NCI-H510A treated with DMSO at 0.1 percent for 48 hours (cell line): ENCODE data around the gene ISG20L2.

Source experiments
- DNase-seq: peaks from one replicate; lab custom pipeline; 2025; lab: John Stamatoyannopoulos, UW

The ISG20L2 gene

GRCh38 chr1:156752843-156753482, 24.4 kb upstream of the ISG20L2 start:
- no peak for DNase-seq

- peak; percentile 75 for DNase-seq
These were observed 23.4 kb upstream of the ISG20L2 start for GRCh38 chr1:156751757-156752481.

GRCh38 chr1:156751451-156751756, 22.8 kb upstream of the ISG20L2 start, which contains the start of gene HDGF:
Gene HDGF (minus strand): TSS chr1:156751675. CDS start chr1:156751429, 246 bp downstream.
- no peak for DNase-seq

- peak; percentile 31 for DNase-seq
These were observed 22.3 kb upstream of the ISG20L2 start for GRCh38 chr1:156750711-156751450.

GRCh38 chr1:156750191-156750672, 21.7 kb upstream of the ISG20L2 start:
- peak; percentile 47 for DNase-seq

DNA sequence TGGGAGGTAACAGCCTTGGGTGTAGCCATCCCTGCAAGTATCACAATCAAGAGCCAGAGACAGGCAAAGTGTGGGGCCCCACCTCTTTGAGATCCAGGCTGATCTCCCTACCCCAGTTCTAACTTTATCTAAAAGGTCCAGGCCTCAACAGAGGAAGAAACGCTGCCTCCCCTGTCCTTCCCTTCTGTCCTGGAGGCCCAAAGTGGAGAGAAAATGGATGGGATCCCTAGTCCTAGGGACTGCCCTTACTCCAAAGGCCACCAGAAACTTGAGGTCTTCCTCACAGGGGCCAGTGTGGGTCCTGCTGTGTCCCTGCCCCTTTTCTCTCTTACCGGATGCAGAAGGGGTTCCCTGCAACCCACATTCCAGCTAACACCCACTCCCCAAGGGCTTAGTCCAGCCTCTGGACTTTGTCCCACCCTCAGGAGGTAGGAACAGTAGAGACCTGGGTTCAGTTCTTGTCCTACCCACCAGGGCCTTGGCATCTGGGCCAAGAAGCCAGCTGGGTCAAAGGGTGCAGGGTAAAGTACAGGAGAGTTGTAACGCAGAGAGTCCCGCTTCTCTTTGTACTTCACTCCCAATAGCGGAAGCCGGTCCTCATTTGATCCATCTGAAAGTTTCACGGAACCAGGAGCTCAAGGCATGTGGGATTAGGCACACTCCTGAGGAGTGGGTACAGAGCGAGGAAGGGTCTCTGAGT, 21.0 kb upstream of the ISG20L2 start:
- no peak for DNase-seq

DNA sequence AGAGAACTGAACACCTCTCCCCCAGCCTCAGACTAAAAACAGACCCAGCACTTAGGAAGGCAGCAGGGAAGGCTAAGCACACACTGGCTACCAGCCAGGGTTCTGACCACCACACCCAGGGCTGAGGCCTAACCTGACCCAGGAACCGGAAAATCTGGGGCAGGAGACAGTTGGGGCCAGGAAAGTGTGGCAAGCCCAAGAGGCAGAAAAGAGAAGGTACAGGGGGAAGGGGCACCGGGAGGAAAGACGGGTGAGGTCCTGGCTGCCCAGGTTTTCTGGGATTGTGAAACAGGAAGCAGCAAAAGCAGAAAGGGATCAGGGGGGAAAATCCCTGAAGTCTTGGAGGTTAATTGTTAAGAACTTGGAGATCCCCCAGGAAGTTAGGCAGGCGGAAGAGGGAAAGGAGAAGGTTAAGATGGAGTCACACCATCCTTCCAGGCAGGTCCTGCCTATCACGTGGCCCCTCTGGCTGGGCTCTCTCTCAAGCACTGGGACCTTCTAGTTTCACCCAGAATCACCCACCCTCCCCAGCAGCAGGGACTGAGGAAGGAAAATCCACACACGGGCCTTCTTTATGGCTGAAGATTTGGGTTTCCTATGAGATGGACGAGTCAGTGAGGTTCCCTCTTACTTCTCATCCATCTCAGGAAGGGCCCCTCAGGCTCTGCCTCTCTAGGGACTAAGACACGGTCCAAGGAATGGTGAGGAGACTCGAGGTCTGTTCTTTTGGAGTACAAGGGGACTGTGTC, 20.3 kb upstream of the ISG20L2 start:
- no peak for DNase-seq

DNA sequence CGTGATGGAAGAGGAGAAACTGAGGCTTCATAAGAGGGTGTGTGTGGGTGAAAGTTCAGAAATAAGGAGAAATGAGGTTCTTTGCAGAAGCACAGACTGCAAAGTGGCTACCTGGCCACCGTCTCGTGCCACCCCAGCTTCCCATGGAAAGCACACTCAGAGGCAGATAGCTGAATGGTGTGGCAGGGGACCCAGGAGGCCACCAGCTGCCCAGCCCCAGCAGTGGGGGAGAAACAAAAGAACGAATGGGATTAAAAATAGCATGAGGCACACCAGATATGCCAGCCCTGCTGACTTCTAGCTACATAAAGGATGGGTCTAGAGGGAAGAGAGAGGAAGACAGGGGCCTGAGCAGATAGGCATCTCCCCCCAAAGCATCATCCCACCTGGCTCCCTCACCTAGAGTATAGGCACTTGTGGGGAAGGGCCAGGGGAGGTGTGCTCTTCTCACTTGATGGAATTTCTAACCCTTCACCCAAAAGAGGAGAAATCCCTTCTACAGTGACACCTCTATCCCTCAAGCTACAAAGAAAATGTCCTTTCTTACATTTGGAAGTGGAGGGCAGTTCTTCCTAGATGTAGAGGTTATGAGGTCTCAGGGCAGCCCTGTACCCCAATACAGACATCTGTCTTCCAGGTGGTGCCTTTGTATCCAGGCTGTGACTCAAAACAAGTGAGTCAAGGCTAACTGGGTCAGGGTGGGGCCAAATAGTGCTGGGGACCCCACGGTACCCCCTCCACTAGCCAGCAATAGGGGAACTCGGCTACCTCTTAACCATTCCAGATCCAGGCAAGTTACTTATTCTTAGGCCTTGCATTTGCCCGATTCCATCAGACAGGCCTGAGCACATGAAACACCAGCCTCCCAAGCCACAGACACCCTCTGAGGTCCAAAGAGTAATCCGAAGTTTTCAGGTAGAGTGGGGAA, 19.4 kb upstream of the ISG20L2 start:
- DNase-seq: no peak

DNA sequence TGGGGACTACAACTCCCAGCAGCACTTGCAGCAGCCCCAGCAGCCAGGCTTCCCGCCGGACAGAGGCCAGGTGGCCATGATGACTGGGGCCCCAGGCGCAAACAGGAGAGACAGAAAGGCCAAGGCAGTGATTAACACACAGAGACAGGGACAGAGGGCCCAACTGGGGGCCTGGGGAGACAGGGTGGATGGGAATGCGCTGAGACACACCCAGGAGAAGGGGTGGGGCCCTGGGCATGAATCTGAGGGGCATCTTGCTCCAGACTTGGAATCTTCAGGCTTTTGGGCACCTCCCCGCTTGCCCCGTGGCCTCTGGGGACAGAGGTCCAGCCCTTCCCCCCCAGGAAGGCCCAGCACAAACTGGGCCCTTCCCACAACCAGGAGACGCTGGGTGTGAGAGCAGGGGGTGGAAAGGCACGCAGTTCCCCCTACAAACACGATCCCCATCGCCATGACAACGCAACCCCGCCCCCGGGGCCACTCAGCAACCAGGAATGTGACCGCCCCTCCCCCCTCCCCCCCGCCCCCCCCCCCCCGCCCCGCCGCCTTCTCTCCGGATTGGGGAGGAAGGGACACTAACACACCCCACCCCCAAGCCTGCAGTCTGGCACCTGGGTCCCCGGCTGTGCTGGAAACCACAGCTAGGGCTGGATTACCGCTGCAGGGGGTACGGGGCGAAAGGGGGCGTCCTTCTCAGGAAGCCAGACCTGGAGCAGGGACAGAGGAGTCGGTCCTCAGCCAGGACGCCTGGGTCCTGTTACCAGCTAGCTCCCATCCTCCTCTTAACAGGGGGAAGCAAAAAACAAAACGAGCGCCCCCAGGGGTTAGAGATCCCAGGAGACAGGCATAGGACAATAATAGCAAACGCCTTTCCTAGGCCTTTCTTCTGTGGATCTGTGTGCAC, 18.4 kb upstream of the ISG20L2 start:
- peak; percentile 53 for DNase-seq

GRCh38 chr1:156746406-156746727, 17.8 kb upstream of the ISG20L2 start:
- no peak for DNase-seq

DNA sequence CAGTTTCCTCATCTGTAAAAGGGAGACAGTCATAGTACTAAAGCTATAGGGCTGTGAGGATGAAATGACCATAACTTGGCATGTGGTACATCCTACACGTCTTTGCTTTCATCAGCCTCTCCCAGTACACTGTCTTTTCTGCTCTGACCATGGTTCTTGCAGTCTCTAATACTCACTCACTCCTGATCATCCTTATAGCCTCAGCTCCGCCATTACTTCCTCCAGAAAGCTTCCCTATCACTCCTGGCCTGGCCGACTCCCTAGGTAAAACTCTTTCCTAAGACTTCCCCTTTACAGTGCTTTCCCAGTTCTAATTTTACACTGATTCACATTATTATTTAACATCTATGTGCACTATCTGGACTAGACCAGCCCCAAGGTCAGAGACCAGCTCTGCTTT, 17.3 kb upstream of the ISG20L2 start:
- no peak for DNase-seq

DNA sequence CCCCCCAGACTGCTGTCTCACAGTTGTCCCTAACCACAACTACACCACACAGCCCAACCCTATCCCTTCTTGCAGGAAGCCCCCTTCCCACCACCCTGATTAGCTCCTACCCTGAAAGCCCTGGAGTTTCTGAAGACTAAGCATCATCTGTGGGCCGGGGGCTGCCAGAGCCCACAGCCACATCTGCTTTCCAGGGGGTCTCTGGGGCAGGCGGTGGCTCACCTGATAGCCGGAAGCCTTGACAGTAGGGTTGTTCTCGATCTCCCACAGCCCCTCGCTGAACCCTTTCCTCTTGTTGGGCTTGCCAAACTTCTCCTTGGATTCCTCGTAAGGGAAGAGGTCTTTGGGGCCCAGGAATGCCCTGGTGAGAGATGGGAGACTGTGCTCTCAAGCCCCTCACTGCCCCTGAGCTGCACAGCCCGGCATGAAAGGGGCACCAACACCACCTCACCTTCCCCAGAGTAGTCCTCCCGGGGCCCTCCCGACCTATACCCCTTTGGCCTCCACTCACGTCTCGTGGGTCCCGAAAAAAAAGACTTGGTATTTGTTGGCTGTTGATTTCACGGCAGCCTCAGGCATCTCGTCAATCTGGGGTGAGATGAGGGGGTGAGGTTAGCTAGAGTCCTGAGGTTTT, 16.3 kb upstream of the ISG20L2 start:
- DNase-seq: no peak

DNA sequence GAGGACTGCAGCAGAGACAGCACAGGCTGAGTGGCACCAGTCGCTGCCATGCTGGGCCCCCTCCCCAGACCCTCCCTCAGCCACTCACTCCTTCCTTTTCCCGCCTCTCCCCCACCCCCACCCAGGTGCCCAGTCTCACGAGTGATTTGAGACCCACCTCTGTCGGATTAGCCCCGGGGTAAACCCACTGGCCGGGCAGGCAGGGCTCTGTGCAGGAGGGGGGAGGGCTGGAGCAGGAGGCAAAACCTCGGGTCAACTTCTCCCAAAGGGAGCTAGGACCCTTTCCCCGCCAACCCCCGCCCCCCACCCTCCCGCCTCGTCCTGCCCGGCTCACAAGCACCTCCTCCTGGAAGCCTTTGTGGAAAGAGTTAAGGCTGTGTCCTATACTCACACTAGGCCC, 15.8 kb upstream of the ISG20L2 start:
- no peak for DNase-seq

- DNase-seq: no peak
These were observed 15.1 kb upstream of the ISG20L2 start for GRCh38 chr1:156743367-156744302.

GRCh38 chr1:156742801-156743200, 14.2 kb upstream of the ISG20L2 start:
- DNase-seq: no peak

DNA sequence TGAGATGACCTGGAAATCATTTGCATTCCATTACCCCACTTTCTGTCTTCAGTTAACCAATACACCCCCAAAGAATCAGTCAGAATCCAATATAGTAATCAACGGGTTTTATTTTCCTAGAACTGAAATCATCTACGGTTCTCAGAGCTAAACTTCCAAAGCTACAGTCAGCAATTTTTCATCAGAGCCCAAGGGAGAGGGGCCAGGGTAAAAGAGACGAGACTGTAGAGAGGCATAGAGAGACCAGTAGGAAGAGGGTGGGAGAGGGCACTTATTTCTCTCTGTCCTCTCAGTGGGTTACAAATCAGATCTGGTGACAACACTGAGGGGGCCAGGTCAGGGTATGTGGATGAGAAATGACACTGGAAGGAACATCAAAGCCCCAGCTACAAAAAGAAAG, 13.5 kb upstream of the ISG20L2 start:
- DNase-seq: no peak

DNA sequence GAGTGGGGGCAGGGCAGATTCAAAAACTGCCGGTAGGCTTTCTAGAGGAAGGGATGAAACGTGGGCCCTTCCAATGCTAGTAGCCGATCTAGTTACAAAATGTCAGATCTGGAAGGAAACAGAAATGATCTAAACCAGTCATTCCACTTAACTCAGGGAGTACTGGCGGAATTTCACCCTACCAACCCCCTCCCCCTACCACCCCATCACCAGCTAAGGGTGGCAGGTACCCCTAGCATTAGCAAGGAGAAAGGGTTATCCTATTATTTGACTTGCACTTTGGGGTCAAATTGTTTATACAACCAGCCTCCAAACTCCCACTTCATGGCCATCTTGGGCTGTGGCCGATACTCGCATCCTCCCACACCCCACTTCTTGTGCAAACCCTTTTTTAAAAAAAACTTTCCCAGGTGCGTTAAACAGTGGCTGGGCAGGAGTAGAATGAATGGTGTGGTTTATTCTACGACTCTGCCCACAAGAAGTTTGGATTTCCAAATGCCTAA, 13.0 kb upstream of the ISG20L2 start:
- DNase-seq: no peak
